Ovary (tissue), 3 donors: ENCODE measurements around the gene ATP8A1.

Experiments
- POLR2A ChIP-seq: fragments of 450-650 bp; IDR thresholded peaks from one replicate; pipeline ENCODE4 v1.6.1; 2017; ENCODE audit warnings: antibody characterized with exemption, mild to moderate bottlenecking, moderate library complexity
- TF ChIP-seq, protein P1 (sequence below), 3 donors: fragments of 450-650 bp in 2 of 3; fragments of 200-600 bp in 1 of 3; IDR thresholded peaks; one replicate each; pipeline versions ENCODE4 v1.5.1 to v1.8.0; 2016 to 2022; ENCODE audit warnings: antibody characterized with exemption in 3 of 3, mild to moderate bottlenecking in 1 of 3
- donor health status: DM: no; HTN: no; CAD: no.

DNA sequence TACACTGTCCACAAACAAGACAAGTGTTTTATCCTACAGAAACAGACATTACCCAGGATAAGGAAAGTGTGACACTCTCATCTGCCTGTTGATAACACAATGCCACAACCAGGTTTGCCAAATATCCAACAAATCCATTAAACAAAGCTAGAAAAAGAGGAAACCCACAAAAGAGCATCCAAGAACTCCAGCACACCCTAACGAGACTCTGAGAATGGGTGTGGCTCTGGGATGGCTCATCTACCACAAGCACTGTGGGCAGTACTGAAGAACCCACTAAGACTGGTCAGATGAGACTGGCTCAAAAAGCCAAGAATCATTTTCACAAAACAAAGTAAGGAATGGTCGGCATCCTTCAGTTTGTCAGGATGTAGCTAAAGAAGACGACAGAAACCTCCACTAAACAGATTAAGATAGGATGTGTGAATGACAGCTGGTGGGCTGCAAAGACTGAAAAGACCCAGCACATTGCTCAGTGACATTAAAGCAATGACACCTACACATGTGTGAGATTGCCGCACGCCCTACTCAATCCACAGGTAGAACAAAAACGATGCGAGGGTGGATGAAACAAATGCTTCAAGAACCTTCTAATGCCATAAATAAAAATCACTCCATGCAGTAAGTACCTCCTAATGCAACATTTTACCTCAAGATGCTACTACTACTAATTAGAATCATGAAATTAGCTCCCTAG is 14.7 kb downstream of the ATP8A1 start:
- TF ChIP-seq, protein P1, sequence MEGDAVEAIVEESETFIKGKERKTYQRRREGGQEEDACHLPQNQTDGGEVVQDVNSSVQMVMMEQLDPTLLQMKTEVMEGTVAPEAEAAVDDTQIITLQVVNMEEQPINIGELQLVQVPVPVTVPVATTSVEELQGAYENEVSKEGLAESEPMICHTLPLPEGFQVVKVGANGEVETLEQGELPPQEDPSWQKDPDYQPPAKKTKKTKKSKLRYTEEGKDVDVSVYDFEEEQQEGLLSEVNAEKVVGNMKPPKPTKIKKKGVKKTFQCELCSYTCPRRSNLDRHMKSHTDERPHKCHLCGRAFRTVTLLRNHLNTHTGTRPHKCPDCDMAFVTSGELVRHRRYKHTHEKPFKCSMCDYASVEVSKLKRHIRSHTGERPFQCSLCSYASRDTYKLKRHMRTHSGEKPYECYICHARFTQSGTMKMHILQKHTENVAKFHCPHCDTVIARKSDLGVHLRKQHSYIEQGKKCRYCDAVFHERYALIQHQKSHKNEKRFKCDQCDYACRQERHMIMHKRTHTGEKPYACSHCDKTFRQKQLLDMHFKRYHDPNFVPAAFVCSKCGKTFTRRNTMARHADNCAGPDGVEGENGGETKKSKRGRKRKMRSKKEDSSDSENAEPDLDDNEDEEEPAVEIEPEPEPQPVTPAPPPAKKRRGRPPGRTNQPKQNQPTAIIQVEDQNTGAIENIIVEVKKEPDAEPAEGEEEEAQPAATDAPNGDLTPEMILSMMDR (IDR thresholded peaks at IDR 0.05) = no peak
- no peak for TF ChIP-seq POLR2A
